ENCODE results near the gene SLC35A3.

SLC35A3 gene

GRCh38 chr1:100073531-100073930 is 103.7 kb downstream of the SLC35A3 start:
- Histone ChIP-seq H3K9me2 (replicated peaks; ENCODE audit: low read depth, low read length) (no peaks in the 10 kb centered on the region), H3K79me2 (ENCODE audit: insufficient read depth, low read length) (no peaks in the 10 kb centered on the region), H3K9ac (ENCODE audit: low read depth, low read length, poor library complexity, severe bottlenecking) (no peak overlapping the region), H3F3A (ENCODE audit: low read depth) (no peaks in the 10 kb centered on the region), H3K27me3 (ENCODE audit: insufficient read depth, low read length, poor library complexity, severe bottlenecking) (no peaks in the 10 kb centered on the region), H4K20me1 (ENCODE audit: insufficient read depth, low read length, poor library complexity, severe bottlenecking) (no peaks in the 10 kb centered on the region), H3K4me2 (ENCODE audit: low read depth, low read length, poor library complexity, severe bottlenecking) (no peak overlapping the region), H3K36me3 (ENCODE audit: insufficient read depth, low read length) (peaks cover 79% of the 10 kb centered on the region), H3K9me3 (ENCODE audit: insufficient read depth, low read depth, low read length) (no peaks in the 10 kb centered on the region), H2AFZ (ENCODE audit: low read length) (no peak overlapping the region), H3K4me1 (ENCODE audit: insufficient read depth, low read length, poor library complexity, severe bottlenecking) (no peaks in the 10 kb centered on the region), H3K4me3 (ENCODE audit: low read length, poor library complexity, severe bottlenecking) (no peak overlapping the region)
- no peak for TF ChIP-seq EZH2phosphoT487 (IDR thresholded peaks at IDR 0.05; ENCODE audit: borderline replicate concordance)
- TF ChIP-seq CTCF (conservative IDR thresholded peaks at IDR 0.05; ENCODE audit: low read length) = no peak

- H3K9me2 ChIP-seq (replicated peaks; ENCODE audit: low read depth, low read length) = no peaks in the 10 kb centered on the region
- no peak overlapping the region for H2AFZ ChIP-seq (ENCODE audit: low read length)
- H3K9ac ChIP-seq (ENCODE audit: low read depth, low read length, poor library complexity, severe bottlenecking) = no peak overlapping the region
- no peaks in the 10 kb centered on the region for H4K20me1 ChIP-seq (ENCODE audit: insufficient read depth, low read length, poor library complexity, severe bottlenecking)
- H3K36me3 ChIP-seq (ENCODE audit: insufficient read depth, low read length) = peaks cover 80% of the 10 kb centered on the region
- H3K27me3 ChIP-seq (ENCODE audit: insufficient read depth, low read length, poor library complexity, severe bottlenecking) = no peaks in the 10 kb centered on the region
- H3K4me1 ChIP-seq (ENCODE audit: insufficient read depth, low read length, poor library complexity, severe bottlenecking) = no peaks in the 10 kb centered on the region
- no peaks in the 10 kb centered on the region for H3F3A ChIP-seq (ENCODE audit: low read depth)
- no peak overlapping the region for H3K4me2 ChIP-seq (ENCODE audit: low read depth, low read length, poor library complexity, severe bottlenecking)
- H3K4me3 ChIP-seq (ENCODE audit: low read length, poor library complexity, severe bottlenecking) = no peak overlapping the region
- no peaks in the 10 kb centered on the region for H3K79me2 ChIP-seq (ENCODE audit: insufficient read depth, low read length)
- H3K9me3 ChIP-seq (ENCODE audit: insufficient read depth, low read depth, low read length) = no peaks in the 10 kb centered on the region
- TF ChIP-seq EZH2phosphoT487 (IDR thresholded peaks at IDR 0.05; ENCODE audit: borderline replicate concordance) (no peak), CTCF (conservative IDR thresholded peaks at IDR 0.05; ENCODE audit: low read length) (no peak)
Measured at GRCh38 chr1:100074604-100075395, 105.0 kb downstream of the SLC35A3 start.

GRCh38 chr1:100075773-100076172 is 106.0 kb downstream of the SLC35A3 start:
- Histone ChIP-seq H3K4me1 (ENCODE audit: insufficient read depth, low read length, poor library complexity, severe bottlenecking) (no peaks in the 10 kb centered on the region), H4K20me1 (ENCODE audit: insufficient read depth, low read length, poor library complexity, severe bottlenecking) (no peaks in the 10 kb centered on the region), H3K9ac (ENCODE audit: low read depth, low read length, poor library complexity, severe bottlenecking) (no peak overlapping the region), H3K9me2 (replicated peaks; ENCODE audit: low read depth, low read length) (no peaks in the 10 kb centered on the region), H3K9me3 (ENCODE audit: insufficient read depth, low read depth, low read length) (no peaks in the 10 kb centered on the region), H3F3A (ENCODE audit: low read depth) (no peaks in the 10 kb centered on the region), H2AFZ (ENCODE audit: low read length) (no peak overlapping the region), H3K4me2 (ENCODE audit: low read depth, low read length, poor library complexity, severe bottlenecking) (no peak overlapping the region), H3K79me2 (ENCODE audit: insufficient read depth, low read length) (no peaks in the 10 kb centered on the region), H3K4me3 (ENCODE audit: low read length, poor library complexity, severe bottlenecking) (no peak overlapping the region), H3K36me3 (ENCODE audit: insufficient read depth, low read length) (peaks cover 80% of the 10 kb centered on the region), H3K27me3 (ENCODE audit: insufficient read depth, low read length, poor library complexity, severe bottlenecking) (no peaks in the 10 kb centered on the region)
- TF ChIP-seq CTCF (conservative IDR thresholded peaks at IDR 0.05; ENCODE audit: low read length) = no peak
- TF ChIP-seq EZH2phosphoT487 (IDR thresholded peaks at IDR 0.05; ENCODE audit: borderline replicate concordance) = no peak
